ENCODE measurements around the gene TIMM10B. TPM values are rescaled to one million over a fixed set of nuclear protein-coding genes. Genes with fewer than 3 reads are reported as not detected.

The TIMM10B gene
- 26.4 to 35.8 TPM (median 32.4 TPM) in 5 replicates for total RNA-seq (2022; extraction: Qiagen RNA extraction; ENCODE audit: low read depth)

GRCh38 chr11:6481012-6481923, at the start of gene TIMM10B, which contains the start of gene ARFIP2:
Gene TIMM10B (plus strand): TSS chr11:6481501. CDS start chr11:6481517, 16 bp downstream.
Gene ARFIP2 (minus strand): TSS chr11:6481331. CDS start chr11:6480421, 910 bp downstream.

GRCh38 chr11:6440906-6441358, 40.4 kb upstream of the TIMM10B start, which contains the start of gene HPX:
Gene HPX (minus strand): TSS chr11:6440987. CDS start chr11:6440963, 24 bp downstream.

GRCh38 chr11:6473451-6474412, 7.6 kb upstream of the TIMM10B start, which contains the start of gene TRIM3:
Gene TRIM3 (minus strand): TSS chr11:6473941. CDS start chr11:6465695, 8,246 bp downstream.

GRCh38 chr11:6497069-6497839, 16.0 kb downstream of the TIMM10B start, which contains the start of gene DNHD1:
Gene DNHD1 (plus strand): TSS chr11:6497280. CDS start chr11:6498216, 936 bp downstream.

Other genes with a start within 250 kb of the TIMM10B start
- 14.7 to 17.7 TPM (median 16.1 TPM) in 5 replicates for gene FHIP1B, start 246.9 kb upstream of the TIMM10B start, total RNA-seq (2022; extraction: Qiagen RNA extraction; ENCODE audit: low read depth)
- 0.07 to 0.19 TPM (median 0.09 TPM) in 3 of 5 replicates, not detected in the others for gene CNGA4, start 242.4 kb upstream of the TIMM10B start, total RNA-seq (2022; extraction: Qiagen RNA extraction; ENCODE audit: low read depth)
- not detected in 5 replicates for gene CCKBR, start 221.7 kb upstream of the TIMM10B start, total RNA-seq (2022; extraction: Qiagen RNA extraction; ENCODE audit: low read depth)
- gene CAVIN3, start 161.0 kb upstream of the TIMM10B start, total RNA-seq (2022; extraction: Qiagen RNA extraction; ENCODE audit: low read depth), result 24.1 to 37.9 TPM (median 27.6 TPM) in 5 replicates
- gene SMPD1, start 91.0 kb upstream of the TIMM10B start, total RNA-seq (2022; extraction: Qiagen RNA extraction; ENCODE audit: low read depth), result 9.0 to 12.2 TPM (median 10.4 TPM) in 5 replicates
- gene APBB1, start 62.4 kb upstream of the TIMM10B start, total RNA-seq (2022; extraction: Qiagen RNA extraction; ENCODE audit: low read depth), result 15.6 to 19.1 TPM (median 16.9 TPM) in 5 replicates
- gene HPX, start 40.5 kb upstream of the TIMM10B start, total RNA-seq (2022; extraction: Qiagen RNA extraction; ENCODE audit: low read depth), result 0.32 to 0.75 TPM (median 0.62 TPM) in 5 replicates
- 12.5 to 20.1 TPM (median 16.0 TPM) in 5 replicates for gene TRIM3, start 7.6 kb upstream of the TIMM10B start, total RNA-seq (2022; extraction: Qiagen RNA extraction; ENCODE audit: low read depth)
- gene ARFIP2, start 170 bp upstream of the TIMM10B start, total RNA-seq (2022; extraction: Qiagen RNA extraction; ENCODE audit: low read depth), result 54.3 to 58.6 TPM (median 55.5 TPM) in 5 replicates
- 2.1 to 3.5 TPM (median 2.8 TPM) in 5 replicates for gene DNHD1, start 15.8 kb downstream of the TIMM10B start, total RNA-seq (2022; extraction: Qiagen RNA extraction; ENCODE audit: low read depth)
- 23.3 to 40.5 TPM (median 29.7 TPM) in 5 replicates for gene RRP8, start 122.1 kb downstream of the TIMM10B start, total RNA-seq (2022; extraction: Qiagen RNA extraction; ENCODE audit: low read depth)
- gene ILK, start 122.3 kb downstream of the TIMM10B start, total RNA-seq (2022; extraction: Qiagen RNA extraction; ENCODE audit: low read depth), result 107 to 127 TPM (median 118 TPM) in 5 replicates
- gene TAF10, start 130.7 kb downstream of the TIMM10B start, total RNA-seq (2022; extraction: Qiagen RNA extraction; ENCODE audit: low read depth), result 178 to 317 TPM (median 217 TPM) in 5 replicates
- 38.3 to 47.3 TPM (median 43.0 TPM) in 5 replicates for gene TPP1, start 137.9 kb downstream of the TIMM10B start, total RNA-seq (2022; extraction: Qiagen RNA extraction; ENCODE audit: low read depth)
- gene DCHS1, start 174.3 kb downstream of the TIMM10B start, total RNA-seq (2022; extraction: Qiagen RNA extraction; ENCODE audit: low read depth), result 0.07 to 0.12 TPM (median 0.09 TPM) in 5 replicates
- 84.4 to 132 TPM (median 104 TPM) in 5 replicates for gene MRPL17, start 201.8 kb downstream of the TIMM10B start, total RNA-seq (2022; extraction: Qiagen RNA extraction; ENCODE audit: low read depth)